GM12873 (cell line): Measurements from ENCODE around the gene VPS9D1.

Experiments used
- CTCF ChIP-seq: IDR thresholded peaks from 2 replicates; pipeline ENCODE4 v1.5.1; 2012; ENCODE audit warnings: low read depth, mild to moderate bottlenecking, moderate library complexity, low read length, control low read depth; ENCODE audit not compliant: insufficient read depth; ENCODE audit errors: missing control alignments

VPS9D1 gene

GRCh38 chr16:89749637-89750036 lies 28.9 kb upstream of the VPS9D1 start:
- no peak for TF ChIP-seq CTCF

GRCh38 chr16:89748921-89749320 lies 28.2 kb upstream of the VPS9D1 start:
- no peak for TF ChIP-seq CTCF

GRCh38 chr16:89748076-89748475 lies 27.4 kb upstream of the VPS9D1 start:
- no peak for TF ChIP-seq CTCF

- TF ChIP-seq CTCF: no peak
Observed at GRCh38 chr16:89746043-89746442, 25.3 kb upstream of the VPS9D1 start.

- no peak for TF ChIP-seq CTCF
Observed at GRCh38 chr16:89744813-89745212, 24.1 kb upstream of the VPS9D1 start.

- TF ChIP-seq CTCF: no peak
Observed at GRCh38 chr16:89742948-89743347, 22.2 kb upstream of the VPS9D1 start.

GRCh38 chr16:89741342-89742014 lies 20.8 kb upstream of the VPS9D1 start:
- no peak for TF ChIP-seq CTCF
